ENCODE measurements around the gene MRPS12.
"Not testable (repeated sequence)": the region's sequence is repeated elsewhere in the genome, so short reads cannot be mapped to it uniquely, and the experiment has no call there.

The MRPS12 gene

DNA sequence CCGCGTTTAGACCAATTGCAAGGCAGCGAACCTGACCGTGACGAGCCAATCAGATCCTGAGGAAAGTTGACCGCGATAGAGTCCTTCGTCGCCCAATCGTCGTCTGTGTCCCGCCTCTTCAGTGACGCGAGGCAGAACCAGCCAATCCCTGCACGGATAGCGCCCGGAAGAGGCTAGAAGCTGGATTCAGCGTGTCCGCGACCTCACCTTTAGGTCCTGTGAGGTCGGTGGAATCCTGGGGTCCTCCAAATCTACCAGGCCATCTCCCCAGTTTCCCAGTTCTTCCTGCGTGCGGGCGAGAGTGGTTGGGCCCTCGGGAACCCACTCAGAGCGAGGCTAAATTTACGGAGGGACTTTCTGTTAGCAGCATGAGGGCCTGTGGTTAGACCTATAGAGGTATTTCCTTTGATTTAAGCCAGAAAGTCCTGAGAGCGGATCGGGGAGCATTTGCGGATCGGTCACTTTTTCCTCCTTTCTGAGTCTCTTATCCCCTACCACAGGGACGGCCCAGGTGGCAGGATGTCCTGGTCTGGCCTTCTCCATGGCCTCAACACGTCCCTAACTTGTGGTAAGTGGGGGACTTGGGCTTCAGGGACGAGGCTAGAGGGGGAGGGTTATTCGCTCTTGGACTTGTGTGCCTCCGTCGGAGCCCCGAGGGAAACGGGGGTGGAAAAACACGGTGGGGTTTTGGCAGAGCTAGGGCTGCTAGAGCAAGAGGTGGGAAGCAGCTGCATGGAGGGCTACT, at the start of gene MRPS12:
MRPS12 (plus strand) TSS at position 169 of the 745 bp plus-strand sequence; CDS start at position 520, 351 bp downstream.
- H3K36me3 ChIP-seq (ENCODE audit: low read depth), result peaks cover 32% of the 10 kb centered on the region
- ATAC-seq (ENCODE audit: low read depth), result peak; percentile 99
- peak; percentile 98 for DNase-seq (ENCODE audit: low spot score)
- TF ChIP-seq, protein P1, sequence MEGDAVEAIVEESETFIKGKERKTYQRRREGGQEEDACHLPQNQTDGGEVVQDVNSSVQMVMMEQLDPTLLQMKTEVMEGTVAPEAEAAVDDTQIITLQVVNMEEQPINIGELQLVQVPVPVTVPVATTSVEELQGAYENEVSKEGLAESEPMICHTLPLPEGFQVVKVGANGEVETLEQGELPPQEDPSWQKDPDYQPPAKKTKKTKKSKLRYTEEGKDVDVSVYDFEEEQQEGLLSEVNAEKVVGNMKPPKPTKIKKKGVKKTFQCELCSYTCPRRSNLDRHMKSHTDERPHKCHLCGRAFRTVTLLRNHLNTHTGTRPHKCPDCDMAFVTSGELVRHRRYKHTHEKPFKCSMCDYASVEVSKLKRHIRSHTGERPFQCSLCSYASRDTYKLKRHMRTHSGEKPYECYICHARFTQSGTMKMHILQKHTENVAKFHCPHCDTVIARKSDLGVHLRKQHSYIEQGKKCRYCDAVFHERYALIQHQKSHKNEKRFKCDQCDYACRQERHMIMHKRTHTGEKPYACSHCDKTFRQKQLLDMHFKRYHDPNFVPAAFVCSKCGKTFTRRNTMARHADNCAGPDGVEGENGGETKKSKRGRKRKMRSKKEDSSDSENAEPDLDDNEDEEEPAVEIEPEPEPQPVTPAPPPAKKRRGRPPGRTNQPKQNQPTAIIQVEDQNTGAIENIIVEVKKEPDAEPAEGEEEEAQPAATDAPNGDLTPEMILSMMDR (IDR thresholded peaks at IDR 0.05; ENCODE audit: poor library complexity, severe bottlenecking), result no peak
- H3K27ac ChIP-seq (ENCODE audit: poor library complexity, severe bottlenecking), result peak within 1 kb of the TSS; percentile 67
- H3K4me3 ChIP-seq (ENCODE audit: severe bottlenecking), result peak within 1 kb of the TSS; percentile 59
- no peaks in the 10 kb centered on the region for H3K27me3 ChIP-seq (ENCODE audit: insufficient read depth, poor library complexity, severe bottlenecking)
- no peaks in the 10 kb centered on the region for H3K4me1 ChIP-seq (ENCODE audit: insufficient read depth, poor library complexity, severe bottlenecking)
- H3K9me3 ChIP-seq (ENCODE audit: severe bottlenecking), result no peaks in the 10 kb centered on the region

DNA sequence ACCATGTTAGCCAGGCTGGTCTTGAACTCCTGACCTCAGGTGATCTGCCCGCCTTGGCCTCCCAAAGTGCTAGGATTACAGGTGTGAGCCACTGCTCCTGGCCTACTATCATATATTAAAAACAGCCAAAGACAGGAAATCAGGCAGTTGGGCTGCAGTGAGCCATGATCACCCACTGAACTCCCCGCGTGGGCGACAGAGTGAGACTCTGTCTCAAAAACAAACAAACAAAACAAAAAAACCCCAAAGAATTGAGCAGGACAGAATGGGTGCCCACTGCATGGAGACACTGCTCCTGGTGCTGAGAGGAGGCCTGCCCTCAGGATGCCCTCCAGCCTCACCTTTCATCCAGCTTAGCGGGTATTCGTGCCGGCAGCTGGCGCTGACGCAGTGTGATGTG, 47.5 kb upstream of the MRPS12 start:
- Histone ChIP-seq H3K9me3 (ENCODE audit: severe bottlenecking) (no peaks in the 10 kb centered on the region), H3K4me1 (ENCODE audit: insufficient read depth, poor library complexity, severe bottlenecking) (peaks cover 1% of the 10 kb centered on the region), H3K36me3 (ENCODE audit: low read depth) (no peaks in the 10 kb centered on the region), H3K27ac (ENCODE audit: poor library complexity, severe bottlenecking) (no peak overlapping the region), H3K27me3 (ENCODE audit: insufficient read depth, poor library complexity, severe bottlenecking) (no peaks in the 10 kb centered on the region), H3K4me3 (ENCODE audit: severe bottlenecking) (no peak overlapping the region)
- ATAC-seq (ENCODE audit: low read depth) (no peak), DNase-seq (ENCODE audit: low spot score) (no peak)
- TF ChIP-seq, protein P1 (IDR thresholded peaks at IDR 0.05; ENCODE audit: poor library complexity, severe bottlenecking), result no peak

DNA sequence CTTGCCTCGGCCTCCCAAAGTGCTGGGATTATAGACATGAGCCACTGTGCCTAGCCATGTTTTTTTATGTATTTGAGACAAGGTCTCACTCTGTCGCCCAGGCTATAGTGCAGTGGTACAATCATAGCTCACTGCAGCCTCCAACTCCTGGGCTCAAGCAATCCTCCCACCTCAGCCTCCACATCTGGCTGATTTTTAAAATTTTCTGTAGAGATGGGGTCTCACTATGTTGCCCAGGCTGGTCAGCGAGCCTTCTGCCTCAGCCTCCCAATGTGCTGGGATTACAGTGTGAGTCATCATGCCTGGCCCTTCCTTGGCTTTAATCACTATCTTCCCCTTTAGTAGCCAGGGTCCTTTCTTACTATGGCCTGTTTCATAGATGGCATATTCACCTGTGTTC, 46.1 kb upstream of the MRPS12 start:
- H3K4me3 ChIP-seq (ENCODE audit: severe bottlenecking); DNase-seq (ENCODE audit: low spot score); H3K4me1 ChIP-seq (ENCODE audit: insufficient read depth, poor library complexity, severe bottlenecking); H3K9me3 ChIP-seq (ENCODE audit: severe bottlenecking); H3K27me3 ChIP-seq (ENCODE audit: insufficient read depth, poor library complexity, severe bottlenecking); H3K36me3 ChIP-seq (ENCODE audit: low read depth); ATAC-seq (ENCODE audit: low read depth); H3K27ac ChIP-seq (ENCODE audit: poor library complexity, severe bottlenecking): not testable (repeated sequence)

DNA sequence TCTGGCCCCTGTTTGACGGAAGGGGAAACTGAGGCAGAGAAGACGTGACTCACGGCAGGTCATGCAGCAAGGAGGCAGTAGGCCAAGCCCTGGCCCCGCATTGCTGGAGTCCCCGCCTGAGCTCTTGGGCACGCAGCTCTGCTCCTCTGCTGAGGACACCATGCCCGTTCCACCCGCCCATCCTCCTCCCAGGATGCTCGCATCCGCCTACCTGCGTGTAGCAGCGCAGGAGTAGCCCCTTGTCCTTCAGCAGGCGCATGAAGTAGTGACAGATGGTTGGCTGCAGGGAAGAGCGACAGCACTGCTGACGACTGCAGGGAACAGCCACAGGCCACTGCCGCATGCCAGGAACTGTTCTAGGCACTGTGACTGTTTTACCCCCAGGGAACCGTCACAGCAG, 41.9 kb upstream of the MRPS12 start:
- TF ChIP-seq, protein P1 (IDR thresholded peaks at IDR 0.05; ENCODE audit: poor library complexity, severe bottlenecking), result no peak
- Histone ChIP-seq H3K4me1 (ENCODE audit: insufficient read depth, poor library complexity, severe bottlenecking) (no peaks in the 10 kb centered on the region), H3K27me3 (ENCODE audit: insufficient read depth, poor library complexity, severe bottlenecking) (no peaks in the 10 kb centered on the region), H3K27ac (ENCODE audit: poor library complexity, severe bottlenecking) (no peak overlapping the region), H3K4me3 (ENCODE audit: severe bottlenecking) (no peak overlapping the region), H3K9me3 (ENCODE audit: severe bottlenecking) (no peaks in the 10 kb centered on the region), H3K36me3 (ENCODE audit: low read depth) (no peaks in the 10 kb centered on the region)
- DNase-seq (ENCODE audit: low spot score) (no peak), ATAC-seq (ENCODE audit: low read depth) (no peak)

DNA sequence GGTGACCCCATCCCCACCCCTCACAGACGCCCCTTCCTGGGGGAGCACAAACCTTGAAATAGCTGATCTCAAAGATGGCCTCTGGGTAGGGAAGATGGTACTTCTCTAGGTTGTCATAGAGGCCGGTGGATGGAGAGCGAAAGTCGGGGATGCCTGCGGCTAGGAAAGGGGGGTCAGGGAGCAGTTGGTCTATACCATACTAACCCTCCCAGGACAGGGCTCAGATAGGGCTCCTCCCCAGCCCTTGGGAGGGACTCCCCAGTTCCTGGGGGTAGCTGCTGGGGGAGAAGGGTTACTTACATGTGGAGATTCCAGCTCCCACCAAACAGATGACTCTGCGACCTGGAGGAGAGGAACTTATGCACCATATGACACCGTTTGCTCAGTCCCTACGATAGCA, 40.9 kb upstream of the MRPS12 start:
- DNase-seq (ENCODE audit: low spot score), result no peak
- Histone ChIP-seq H3K27ac (ENCODE audit: poor library complexity, severe bottlenecking) (no peak overlapping the region), H3K36me3 (ENCODE audit: low read depth) (no peaks in the 10 kb centered on the region), H3K4me3 (ENCODE audit: severe bottlenecking) (no peak overlapping the region), H3K4me1 (ENCODE audit: insufficient read depth, poor library complexity, severe bottlenecking) (no peaks in the 10 kb centered on the region), H3K27me3 (ENCODE audit: insufficient read depth, poor library complexity, severe bottlenecking) (no peaks in the 10 kb centered on the region), H3K9me3 (ENCODE audit: severe bottlenecking) (no peaks in the 10 kb centered on the region)
- TF ChIP-seq, protein P1 (IDR thresholded peaks at IDR 0.05; ENCODE audit: poor library complexity, severe bottlenecking), result no peak
- no peak for ATAC-seq (ENCODE audit: low read depth)
